Muscle of arm (tissue), 14 donors: ENCODE data around the gene TXNRD3. TPM values are rescaled to one million over a fixed set of nuclear protein-coding genes. Genes with fewer than 3 reads are reported as not detected.

Experiments
- DNase-seq: peaks from one replicate; pipeline ENCODE4 v3.0.0-alpha.2; 2013
- long read RNA-seq, 11 donors: transcript quantifications; one replicate each; lab custom pipeline, GENCODE V29; 2026
- polyA plus RNA-seq, 12 donors: library from polyadenylated mRNA; unstranded; fragments of 120-200 nt; gene quantifications; one replicate each; pipeline ENCODE4 v1.2.1, GENCODE V29; 2013; ENCODE audit not compliant: insufficient read length in 12 of 12

TXNRD3 gene
- 10 to 100 TPM in 3 of 12 donors, 1 to 10 TPM in 7, not detected in 2; 7.5 to 10.9 (median 9.5) TPM for polyA plus RNA-seq
- long read RNA-seq, donor 1, partial matches to known transcripts, result 0 of 1 reads
- long read RNA-seq, donor 1, other reads (novel, unspliced or antisense), result 0 of 1 reads
- long read RNA-seq, donor 2, result 0 reads
- long read RNA-seq, donor 3, partial matches to known transcripts, result 0 of 1 reads
- long read RNA-seq, donor 3, other reads (novel, unspliced or antisense), result 0 of 1 reads
- long read RNA-seq, donor 4, result 0 reads
- long read RNA-seq, donor 5, partial matches to known transcripts, result 0 of 1 reads
- long read RNA-seq, donor 5, other reads (novel, unspliced or antisense), result 0 of 1 reads
- long read RNA-seq, donor 6, result 0 reads
- long read RNA-seq, donor 7, partial matches to known transcripts, result 0 of 1 reads
- long read RNA-seq, donor 7, other reads (novel, unspliced or antisense), result 0 of 1 reads
- long read RNA-seq, donor 8, partial matches to known transcripts, result 0 of 1 reads
- long read RNA-seq, donor 8, other reads (novel, unspliced or antisense), result 0 of 1 reads
- long read RNA-seq, donor 9, partial matches to known transcripts, result 0 of 1 reads
- long read RNA-seq, donor 9, other reads (novel, unspliced or antisense), result 0 of 1 reads
- long read RNA-seq, donor 10, partial matches to known transcripts, result 0 of 2 reads
- long read RNA-seq, donor 10, other reads (novel, unspliced or antisense), result 0 of 2 reads
- long read RNA-seq, donor 11, partial matches to known transcripts, result 0 of 1 reads
- long read RNA-seq, donor 11, other reads (novel, unspliced or antisense), result 0 of 1 reads

GRCh38 chr3:126654571-126655383 is at the start of gene TXNRD3:
Gene TXNRD3, minus strand, starts transcription at chr3:126655124.
- DNase-seq, result peak; percentile 59

GRCh38 chr3:126703512-126704493 is 48.9 kb upstream of the TXNRD3 start, which contains the start of gene CHCHD6:
Gene CHCHD6, plus strand, starts transcription at chr3:126704240. Its CDS starts 73 bp downstream, at chr3:126704313.
- DNase-seq, result peak; percentile 96

- no peak for DNase-seq
These were observed 44.1 kb upstream of the TXNRD3 start for GRCh38 chr3:126699011-126699410.

- no peak for DNase-seq
These were observed 41.9 kb upstream of the TXNRD3 start for GRCh38 chr3:126696701-126697267.

GRCh38 chr3:126693921-126694320 is 39.0 kb upstream of the TXNRD3 start:
- DNase-seq, result no peak

- no peak for DNase-seq
These were observed 37.9 kb upstream of the TXNRD3 start for GRCh38 chr3:126692858-126693257.

GRCh38 chr3:126691765-126692164 is 36.8 kb upstream of the TXNRD3 start:
- DNase-seq, result no peak

GRCh38 chr3:126685493-126685892 is 30.6 kb upstream of the TXNRD3 start:
- no peak for DNase-seq

GRCh38 chr3:126685021-126685420 is 30.1 kb upstream of the TXNRD3 start:
- DNase-seq, result no peak

- DNase-seq, result peak; percentile 41
These were observed 29.4 kb upstream of the TXNRD3 start for GRCh38 chr3:126684218-126684751.

- no peak for DNase-seq
These were observed 28.1 kb upstream of the TXNRD3 start for GRCh38 chr3:126683069-126683468.

GRCh38 chr3:126682009-126682408 is 27.1 kb upstream of the TXNRD3 start:
- no peak for DNase-seq

GRCh38 chr3:126680667-126681055 is 25.7 kb upstream of the TXNRD3 start:
- DNase-seq, result no peak

- DNase-seq, result no peak
These were observed 25.1 kb upstream of the TXNRD3 start for GRCh38 chr3:126679831-126680666.

- peak; percentile 80 for DNase-seq
These were observed 24.4 kb upstream of the TXNRD3 start for GRCh38 chr3:126679318-126679751.

GRCh38 chr3:126678693-126679317 is 23.9 kb upstream of the TXNRD3 start:
- no peak for DNase-seq

GRCh38 chr3:126677862-126678503 is 23.1 kb upstream of the TXNRD3 start:
- no peak for DNase-seq
